ENCODE measurements around the gene BNC2.

The BNC2 gene

GRCh38 chr9:16815079-16815478 is 55.4 kb downstream of the BNC2 start:
- DNase-seq: no peak

- DNase-seq: no peak
Observed at GRCh38 chr9:16813838-16814237, 56.6 kb downstream of the BNC2 start.

GRCh38 chr9:16811987-16812685 is 58.3 kb downstream of the BNC2 start:
- DNase-seq: no peak

- DNase-seq: no peak
Observed at GRCh38 chr9:16809912-16810610, 60.4 kb downstream of the BNC2 start.

- no peak for DNase-seq
Observed at GRCh38 chr9:16806674-16807073, 63.8 kb downstream of the BNC2 start.

GRCh38 chr9:16803648-16804047 is 66.8 kb downstream of the BNC2 start:
- DNase-seq: no peak

- DNase-seq: no peak
Observed at GRCh38 chr9:16801871-16802466, 68.5 kb downstream of the BNC2 start.

- no peak for DNase-seq
Observed at GRCh38 chr9:16796304-16796825, 74.1 kb downstream of the BNC2 start.

- no peak for DNase-seq
Observed at GRCh38 chr9:16794871-16795639, 75.4 kb downstream of the BNC2 start.

GRCh38 chr9:16794103-16794502 is 76.4 kb downstream of the BNC2 start:
- no peak for DNase-seq

- no peak for DNase-seq
Observed at GRCh38 chr9:16787724-16788123, 82.7 kb downstream of the BNC2 start.

- DNase-seq: no peak
Observed at GRCh38 chr9:16784002-16784401, 86.5 kb downstream of the BNC2 start.

- DNase-seq: no peak
Observed at GRCh38 chr9:16782490-16782889, 88.0 kb downstream of the BNC2 start.

- no peak for DNase-seq
Observed at GRCh38 chr9:16775330-16775729, 95.1 kb downstream of the BNC2 start.

- DNase-seq: no peak
Observed at GRCh38 chr9:16773617-16774016, 96.9 kb downstream of the BNC2 start.

GRCh38 chr9:16773116-16773515 is 97.4 kb downstream of the BNC2 start:
- DNase-seq: no peak

- DNase-seq: no peak
Observed at GRCh38 chr9:16771356-16771755, 99.1 kb downstream of the BNC2 start.

GRCh38 chr9:16769291-16769690 is 101.2 kb downstream of the BNC2 start:
- no peak for DNase-seq

GRCh38 chr9:16768816-16769215 is 101.7 kb downstream of the BNC2 start:
- no peak for DNase-seq

GRCh38 chr9:16767366-16767765 is 103.1 kb downstream of the BNC2 start:
- no peak for DNase-seq

GRCh38 chr9:16763946-16764345 is 106.5 kb downstream of the BNC2 start:
- DNase-seq: no peak

GRCh38 chr9:16755467-16756160 is 114.9 kb downstream of the BNC2 start:
- no peak for DNase-seq

GRCh38 chr9:16754662-16755061 is 115.8 kb downstream of the BNC2 start:
- no peak for DNase-seq
